Thyroid gland (tissue), 4 donors: ENCODE results near the gene IQCF6. TPM values are rescaled to one million over a fixed set of nuclear protein-coding genes. Genes with fewer than 3 reads are reported as not detected.
"Not testable (repeated sequence)": the region's sequence is repeated elsewhere in the genome, so short reads cannot be mapped to it uniquely, and the experiment has no call there.

Experiments used
- DNase-seq, 2 donors: peaks; one replicate each; pipeline ENCODE4 v3.0.0-alpha.2; 2019
- H3K27ac ChIP-seq, 3 donors: fragments of 200-600 bp; sonication (generic); 1 replicate in 2 of 3; 2 replicates in 1 of 3; pipeline ENCODE4 v1.5.1; 2016 to 2019; ENCODE audit warnings: mild to moderate bottlenecking in 1 of 3, moderate library complexity in 1 of 3
- H3K27me3 ChIP-seq: fragments of 200-600 bp; sonication (generic); one replicate; pipeline ENCODE4 v1.5.1; 2019
- H3K36me3 ChIP-seq, 2 donors: fragments of 200-600 bp; sonication (generic); one replicate each; pipeline ENCODE4 v1.5.1; 2016 to 2019
- H3K4me1 ChIP-seq, 2 donors: fragments of 200-600 bp; sonication (generic); one replicate each; pipeline ENCODE4 v1.5.1; 2017 to 2019
- H3K4me3 ChIP-seq, 3 donors: fragments of 200-600 bp; sonication (generic); replicated peaks in 1 of 3; 1 replicate in 2 of 3; 2 replicates in 1 of 3; pipeline ENCODE4 v1.5.1; 2016; ENCODE audit warnings: mild to moderate bottlenecking in 1 of 3
- H3K9me3 ChIP-seq: fragments of 200-600 bp; sonication (generic); one replicate; pipeline ENCODE4 v1.5.1; 2017
- POLR2A ChIP-seq, 2 donors: fragments of 450-650 bp; IDR thresholded peaks; one replicate each; pipeline ENCODE4 v1.6.1; 2017; ENCODE audit warnings: antibody characterized with exemption in 2 of 2, mild to moderate bottlenecking in 2 of 2, moderate library complexity in 1 of 2
- WGBS, 2 donors: methylation state at CpG; one replicate each; pipeline ENCODE4 v1.1.5; 2017; 5-methylcytosine and 5-hydroxymethylcytosine counted together
- intact Hi-C: fragments of 100-400 bp; cut with DNase I; formaldehyde crosslinking; loops from one replicate; pipeline ENCODE4 v1.15.1; 2023
- total RNA-seq, 4 donors: library from RNA; depleted of rRNA; stranded (reverse); fragments of >200 nt; gene quantifications; one replicate each; pipeline ENCODE4 v1.2.3, GENCODE V29; 2016
- TF ChIP-seq, protein P1 (sequence below), 6 experiments: fragments of 200-600 bp in 3 of 6; fragments of 450-650 bp in 3 of 6; sonication (generic) in 3 of 6; IDR thresholded peaks; one replicate each; pipeline ENCODE4 v1.5.1; 2016 to 2019; ENCODE audit warnings: antibody characterized with exemption in 6 of 6, mild to moderate bottlenecking in 2 of 6, inconsistent platforms in 1 of 6, moderate library complexity in 1 of 6

Gene IQCF6
- total RNA-seq, 4 donors from 2014 or later = not detected

- TF ChIP-seq, protein P1, sequence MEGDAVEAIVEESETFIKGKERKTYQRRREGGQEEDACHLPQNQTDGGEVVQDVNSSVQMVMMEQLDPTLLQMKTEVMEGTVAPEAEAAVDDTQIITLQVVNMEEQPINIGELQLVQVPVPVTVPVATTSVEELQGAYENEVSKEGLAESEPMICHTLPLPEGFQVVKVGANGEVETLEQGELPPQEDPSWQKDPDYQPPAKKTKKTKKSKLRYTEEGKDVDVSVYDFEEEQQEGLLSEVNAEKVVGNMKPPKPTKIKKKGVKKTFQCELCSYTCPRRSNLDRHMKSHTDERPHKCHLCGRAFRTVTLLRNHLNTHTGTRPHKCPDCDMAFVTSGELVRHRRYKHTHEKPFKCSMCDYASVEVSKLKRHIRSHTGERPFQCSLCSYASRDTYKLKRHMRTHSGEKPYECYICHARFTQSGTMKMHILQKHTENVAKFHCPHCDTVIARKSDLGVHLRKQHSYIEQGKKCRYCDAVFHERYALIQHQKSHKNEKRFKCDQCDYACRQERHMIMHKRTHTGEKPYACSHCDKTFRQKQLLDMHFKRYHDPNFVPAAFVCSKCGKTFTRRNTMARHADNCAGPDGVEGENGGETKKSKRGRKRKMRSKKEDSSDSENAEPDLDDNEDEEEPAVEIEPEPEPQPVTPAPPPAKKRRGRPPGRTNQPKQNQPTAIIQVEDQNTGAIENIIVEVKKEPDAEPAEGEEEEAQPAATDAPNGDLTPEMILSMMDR (IDR thresholded peaks at IDR 0.05) = no peak
- TF ChIP-seq POLR2A (IDR thresholded peaks at IDR 0.05) = no peak
- H3K4me3 ChIP-seq = no peak overlapping the region
- H3K36me3 ChIP-seq = no peaks in the 10 kb centered on the region
- DNase-seq = no peak
- H3K27ac ChIP-seq = no peak overlapping the region
- H3K4me1 ChIP-seq = no peaks in the 10 kb centered on the region
- no peaks in the 10 kb centered on the region for H3K27me3 ChIP-seq
- H3K9me3 ChIP-seq = no peaks in the 10 kb centered on the region
- WGBS, 2 donors = 38 to 60% methylated on average over 2 of the region's 2 CpGs
- intact Hi-C loops = no loop called here
Observed at GRCh38 chr3:51794206-51794605, 15.2 kb upstream of the IQCF6 start.

- intact Hi-C loops = no loop called here
- 83 to 87% methylated on average over 7 of the region's 7 CpGs for WGBS, 2 donors
- no peaks in the 10 kb centered on the region for H3K9me3 ChIP-seq
- H3K27me3 ChIP-seq = no peaks in the 10 kb centered on the region
- H3K4me3 ChIP-seq = no peak overlapping the region
- no peaks in the 10 kb centered on the region for H3K4me1 ChIP-seq
- no peak for TF ChIP-seq POLR2A (IDR thresholded peaks at IDR 0.05)
- TF ChIP-seq, protein P1 (IDR thresholded peaks at IDR 0.05) = no peak
- no peak overlapping the region for H3K27ac ChIP-seq
- DNase-seq = no peak
- H3K36me3 ChIP-seq = no peaks in the 10 kb centered on the region
Observed at GRCh38 chr3:51792206-51792605, 13.2 kb upstream of the IQCF6 start.

DNA sequence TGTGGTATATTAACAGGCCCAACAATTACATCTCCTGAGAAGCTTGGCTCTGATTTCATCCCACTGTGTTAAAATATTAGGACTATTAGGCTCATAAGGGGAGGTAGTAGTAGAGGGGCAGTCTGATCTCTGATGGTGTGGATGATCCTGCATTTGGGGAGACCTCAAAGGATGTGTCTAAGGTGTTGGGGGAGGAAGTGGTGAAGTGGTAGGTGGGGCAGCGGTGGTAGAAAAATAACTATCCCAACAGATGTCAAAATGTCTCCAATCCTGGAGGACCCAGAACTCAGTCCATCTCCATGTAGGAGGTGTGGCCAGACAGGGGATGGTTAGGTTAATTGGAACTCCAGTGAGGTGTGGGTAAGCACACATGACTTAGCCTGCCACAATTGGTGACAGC lies 10.4 kb upstream of the IQCF6 start:
- no peak for TF ChIP-seq POLR2A (IDR thresholded peaks at IDR 0.05)
- TF ChIP-seq, protein P1 (IDR thresholded peaks at IDR 0.05) = no peak
- Histone ChIP-seq H3K4me3 (no peak overlapping the region), H3K4me1 (no peaks in the 10 kb centered on the region), H3K36me3 (no peaks in the 10 kb centered on the region), H3K27me3 (no peaks in the 10 kb centered on the region), H3K9me3 (no peaks in the 10 kb centered on the region), H3K27ac (no peak overlapping the region)
- DNase-seq = no peak
- WGBS, 2 donors = 93 to 96% methylated on average over 1 of the region's 1 CpG
- intact Hi-C loops = no loop called here

DNA sequence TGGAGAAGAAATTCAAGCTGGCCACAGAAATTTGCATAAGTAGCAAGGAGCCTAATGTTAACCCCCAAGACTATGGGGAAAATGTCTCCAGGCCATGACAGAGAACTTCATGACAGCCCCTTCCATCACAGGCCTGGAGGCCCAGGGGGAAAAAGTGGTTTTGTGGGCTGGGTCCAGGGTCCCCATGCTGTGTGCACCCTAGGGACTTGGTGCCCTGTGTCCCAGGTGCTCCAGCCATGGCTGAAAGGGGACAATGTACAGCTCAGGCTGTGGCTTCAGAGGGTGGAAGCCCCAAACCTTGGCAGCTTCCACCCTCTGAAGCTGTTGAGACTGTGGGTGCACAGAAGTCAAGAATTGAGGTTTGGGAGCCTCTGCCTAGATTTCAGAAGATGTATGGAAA lies 8.5 kb upstream of the IQCF6 start:
- H3K9me3 ChIP-seq, H3K4me1 ChIP-seq, intact Hi-C loops, DNase-seq, H3K27me3 ChIP-seq, H3K4me3 ChIP-seq, H3K27ac ChIP-seq, H3K36me3 ChIP-seq: not testable (repeated sequence)

- Histone ChIP-seq H3K27ac (no peak overlapping the region), H3K36me3 (no peaks in the 10 kb centered on the region), H3K27me3 (no peaks in the 10 kb centered on the region), H3K4me3 (no peak overlapping the region), H3K9me3 (no peaks in the 10 kb centered on the region), H3K4me1 (no peaks in the 10 kb centered on the region)
- no peak for DNase-seq
- 77 to 84% methylated on average over 2 of the region's 2 CpGs for WGBS, 2 donors
- intact Hi-C loops = no loop called here
- TF ChIP-seq, protein P1 (IDR thresholded peaks at IDR 0.05) = no peak
- no peak for TF ChIP-seq POLR2A (IDR thresholded peaks at IDR 0.05)
Observed at GRCh38 chr3:51786267-51786666, 7.2 kb upstream of the IQCF6 start.

GRCh38 chr3:51778554-51778953 lies 483 bp downstream of the IQCF6 start:
- Histone ChIP-seq H3K27ac (no peak overlapping the region), H3K9me3 (no peaks in the 10 kb centered on the region), H3K27me3 (no peaks in the 10 kb centered on the region), H3K4me1 (peaks cover 0 to 6% of the 10 kb centered on the region in 2 donors), H3K4me3 (no peak overlapping the region), H3K36me3 (no peaks in the 10 kb centered on the region)
- no peak for DNase-seq
- intact Hi-C loops = no loop called here
- WGBS, 2 donors = 94 to 98% methylated on average over 14 to 17 of the region's 17 CpGs
- TF ChIP-seq POLR2A (IDR thresholded peaks at IDR 0.05) = no peak
- TF ChIP-seq, protein P1 (IDR thresholded peaks at IDR 0.05) = no peak
